LNCAP (cell line): Measurements from ENCODE around the gene DNAH17.

Source experiments
- CTCF ChIP-seq: fragments of 450-650 bp; IDR thresholded peaks from 2 replicates; pipeline ENCODE4 v1.5.1; 2017; ENCODE audit warnings: mild to moderate bottlenecking

DNAH17 gene

GRCh38 chr17:78433780-78434335 is 143.3 kb downstream of the DNAH17 start:
- no peak for TF ChIP-seq CTCF

- TF ChIP-seq CTCF: no peak
These were observed 144.0 kb downstream of the DNAH17 start for GRCh38 chr17:78433013-78433727.

- no peak for TF ChIP-seq CTCF
These were observed 144.8 kb downstream of the DNAH17 start for GRCh38 chr17:78432226-78433012.

- TF ChIP-seq CTCF: no peak
These were observed 145.6 kb downstream of the DNAH17 start for GRCh38 chr17:78431692-78431958.

GRCh38 chr17:78430892-78431691 is 146.1 kb downstream of the DNAH17 start:
- TF ChIP-seq CTCF: no peak

GRCh38 chr17:78429618-78429995 is 147.6 kb downstream of the DNAH17 start:
- TF ChIP-seq CTCF: no peak

GRCh38 chr17:78428836-78429617 is 148.2 kb downstream of the DNAH17 start:
- no peak for TF ChIP-seq CTCF
